ENCODE measurements around the gene BAIAP3. TPM values are rescaled to one million over a fixed set of nuclear protein-coding genes. Genes with fewer than 3 reads are reported as not detected.

The BAIAP3 gene
- total RNA-seq, 1 donor from 2014 or later = 8.4 TPM

DNA sequence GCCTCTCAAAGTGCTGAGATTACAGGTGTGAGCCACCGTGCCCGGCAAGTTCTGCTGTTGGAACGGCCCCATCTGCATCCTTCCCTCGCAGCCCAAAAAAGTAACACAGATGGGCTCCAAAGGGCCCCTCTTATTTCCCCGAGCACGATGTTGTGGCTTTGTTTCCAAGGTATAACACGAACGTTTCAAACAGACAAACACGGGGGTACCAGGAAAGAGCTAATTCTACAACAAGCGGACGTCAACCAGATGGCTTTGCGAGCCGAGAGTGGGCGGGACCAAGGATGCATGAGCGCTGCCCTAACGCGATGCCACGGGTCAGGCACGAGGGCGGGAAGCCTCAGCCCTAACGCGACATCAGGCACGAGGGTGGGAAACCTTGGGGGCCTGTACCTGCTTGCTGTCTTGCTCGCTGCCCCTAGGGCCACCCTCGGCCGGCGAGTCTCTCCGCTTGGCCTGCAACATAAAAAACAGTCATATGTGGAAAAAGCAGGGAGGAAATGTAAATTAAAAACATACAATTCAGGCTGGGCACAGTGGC is 56.9 kb downstream of the BAIAP3 start:
- Histone ChIP-seq H3K4me1 (no peaks in the 10 kb centered on the region), H3K9me3 (no peaks in the 10 kb centered on the region), H3K27ac (no peak overlapping the region), H3K36me3 (peaks cover 87% of the 10 kb centered on the region), H3K4me3 (no peak overlapping the region), H3K27me3 (ENCODE audit: low read depth) (no peaks in the 10 kb centered on the region)
- no peak for TF ChIP-seq CTCF (IDR thresholded peaks at IDR 0.05)
- no peak for ATAC-seq
- DNase-seq = no peak
- intact Hi-C loops (cut with DNase I) = no loop called here

DNA sequence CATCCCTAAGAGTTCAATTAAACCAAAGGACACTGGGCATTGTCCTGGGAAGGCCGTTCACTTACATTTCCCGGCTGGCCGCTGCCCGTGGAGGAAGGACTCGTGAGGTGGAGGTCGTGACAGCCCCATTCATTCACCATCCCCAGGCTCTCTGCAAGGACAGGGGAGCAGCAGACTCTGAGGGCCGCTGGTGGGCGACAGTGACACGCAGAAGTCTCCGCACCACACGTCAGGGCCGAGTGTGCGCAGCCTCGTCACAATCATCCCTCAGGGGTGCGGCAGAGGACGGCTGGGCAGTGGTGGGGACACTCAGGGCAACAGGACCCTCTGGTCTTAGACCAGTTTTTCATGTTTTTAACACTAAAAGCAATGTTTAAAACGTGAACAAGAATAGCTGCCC is 59.4 kb downstream of the BAIAP3 start:
- H3K9me3 ChIP-seq = no peaks in the 10 kb centered on the region
- H3K27ac ChIP-seq = no peak overlapping the region
- H3K27me3 ChIP-seq (ENCODE audit: low read depth) = no peaks in the 10 kb centered on the region
- ATAC-seq (no peak), DNase-seq (no peak)
- no peak for TF ChIP-seq CTCF (IDR thresholded peaks at IDR 0.05)
- intact Hi-C loops (cut with DNase I) = no loop called here
- peaks cover 89% of the 10 kb centered on the region for H3K36me3 ChIP-seq
- no peaks in the 10 kb centered on the region for H3K4me1 ChIP-seq
- no peak overlapping the region for H3K4me3 ChIP-seq

- peaks cover 90% of the 10 kb centered on the region for H3K36me3 ChIP-seq
- ATAC-seq = no peak
These were observed 60.2 kb downstream of the BAIAP3 start for GRCh38 chr16:1393613-1394176.

GRCh38 chr16:1394367-1394951 is 61.0 kb downstream of the BAIAP3 start:
- no peak for TF ChIP-seq CTCF (IDR thresholded peaks at IDR 0.05)
- Histone ChIP-seq H3K9me3 (no peaks in the 10 kb centered on the region), H3K36me3 (peaks cover 90% of the 10 kb centered on the region), H3K27me3 (ENCODE audit: low read depth) (no peaks in the 10 kb centered on the region), H3K4me1 (no peaks in the 10 kb centered on the region), H3K4me3 (no peak overlapping the region), H3K27ac (no peak overlapping the region)
- DNase-seq = no peak
- intact Hi-C loops (cut with DNase I) = no loop called here
- ATAC-seq = no peak

More at GRCh38 chr16:1393613-1394176, 60.2 kb downstream of the BAIAP3 start:
- no peak for TF ChIP-seq CTCF (IDR thresholded peaks at IDR 0.05)
- DNase-seq = no peak
- intact Hi-C loops (cut with DNase I) = no loop called here
- no peaks in the 10 kb centered on the region for H3K4me1 ChIP-seq
- H3K27ac ChIP-seq = no peak overlapping the region
- no peaks in the 10 kb centered on the region for H3K9me3 ChIP-seq
- no peak overlapping the region for H3K4me3 ChIP-seq
- no peaks in the 10 kb centered on the region for H3K27me3 ChIP-seq (ENCODE audit: low read depth)

DNA sequence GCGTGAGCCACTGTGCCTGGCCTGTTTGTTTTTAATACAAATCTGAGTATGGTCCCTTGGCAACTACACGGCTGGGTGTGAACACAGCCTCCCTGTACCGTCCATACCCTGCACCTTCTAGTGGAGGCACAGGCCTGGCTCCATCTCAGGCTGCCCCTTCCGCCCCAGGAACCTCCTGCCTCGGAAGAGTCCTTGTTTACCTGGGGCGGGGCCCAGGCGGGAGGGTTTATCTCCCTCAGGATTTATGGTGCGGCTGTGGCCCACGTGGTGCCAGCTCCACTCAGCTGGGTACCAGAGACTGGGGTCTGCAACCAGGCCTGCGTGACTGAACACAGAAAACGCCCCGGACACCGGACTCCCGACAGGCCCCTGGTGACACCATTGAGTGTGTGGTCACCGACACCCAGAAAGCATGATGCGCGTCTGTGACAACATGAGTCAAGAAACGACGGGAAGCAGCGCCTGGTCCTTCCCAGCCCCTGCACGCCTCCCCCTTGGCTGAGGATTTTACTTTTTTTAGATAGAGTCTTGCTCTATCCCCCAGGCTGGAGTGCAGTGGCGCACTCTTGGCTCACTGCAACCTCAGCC is 62.1 kb downstream of the BAIAP3 start:
- H3K27me3 ChIP-seq (ENCODE audit: low read depth) = no peaks in the 10 kb centered on the region
- no peak overlapping the region for H3K27ac ChIP-seq
- no peaks in the 10 kb centered on the region for H3K4me1 ChIP-seq
- no peaks in the 10 kb centered on the region for H3K9me3 ChIP-seq
- H3K4me3 ChIP-seq = no peak overlapping the region
- ATAC-seq (no peak), DNase-seq (no peak)
- H3K36me3 ChIP-seq = peaks cover 90% of the 10 kb centered on the region
- intact Hi-C loops (cut with DNase I) = no loop called here
- TF ChIP-seq CTCF (IDR thresholded peaks at IDR 0.05) = no peak
